ENCODE measurements around the gene HTT.
A peak's percentile ranks its signal among the peaks of the same experiment; 100 is the strongest.
"Not testable (repeated sequence)": the region's sequence is repeated elsewhere in the genome, so short reads cannot be mapped to it uniquely, and the experiment has no call there.

HTT gene

GRCh38 chr4:3047464-3048286 lies 26.8 kb upstream of the HTT start:
- H3K9me3 ChIP-seq (replicated peaks; ENCODE audit: insufficient read depth, low read length), result no peaks in the 10 kb centered on the region
- H3K4me2 ChIP-seq (ENCODE audit: low read depth, low read length), result peak overlapping the region; percentile 40; the same call in 1 of the 2 replicates
- H3K4me3 ChIP-seq (ENCODE audit: low read length), result peak overlapping the region; percentile 18; the same call in 1 of the 2 replicates
- DNase-seq, result peak; percentile 98
- no peaks in the 10 kb centered on the region for H3K36me3 ChIP-seq (replicated peaks; ENCODE audit: insufficient read depth, low read length)
- no peaks in the 10 kb centered on the region for H3K79me2 ChIP-seq (ENCODE audit: low read length)
- peaks cover 18% of the 10 kb centered on the region for H3K4me1 ChIP-seq (ENCODE audit: low read length)
- H3K9ac ChIP-seq (ENCODE audit: low read length), result peak overlapping the region; percentile 7; the same call in 1 of the 2 replicates
- H3K27ac ChIP-seq (ENCODE audit: low read length), result peak overlapping the region; percentile 65; the same call in 1 of the 2 replicates
- H2AFZ ChIP-seq (ENCODE audit: low read length), result no peak overlapping the region
- no peaks in the 10 kb centered on the region for H4K20me1 ChIP-seq (ENCODE audit: insufficient read depth, low read length)
- no peaks in the 10 kb centered on the region for H3K9me2 ChIP-seq (replicated peaks; ENCODE audit: insufficient read depth, low read length)
- H3F3A ChIP-seq (ENCODE audit: insufficient read depth, low read length), result peaks cover 19% of the 10 kb centered on the region
- TF ChIP-seq, protein P1, sequence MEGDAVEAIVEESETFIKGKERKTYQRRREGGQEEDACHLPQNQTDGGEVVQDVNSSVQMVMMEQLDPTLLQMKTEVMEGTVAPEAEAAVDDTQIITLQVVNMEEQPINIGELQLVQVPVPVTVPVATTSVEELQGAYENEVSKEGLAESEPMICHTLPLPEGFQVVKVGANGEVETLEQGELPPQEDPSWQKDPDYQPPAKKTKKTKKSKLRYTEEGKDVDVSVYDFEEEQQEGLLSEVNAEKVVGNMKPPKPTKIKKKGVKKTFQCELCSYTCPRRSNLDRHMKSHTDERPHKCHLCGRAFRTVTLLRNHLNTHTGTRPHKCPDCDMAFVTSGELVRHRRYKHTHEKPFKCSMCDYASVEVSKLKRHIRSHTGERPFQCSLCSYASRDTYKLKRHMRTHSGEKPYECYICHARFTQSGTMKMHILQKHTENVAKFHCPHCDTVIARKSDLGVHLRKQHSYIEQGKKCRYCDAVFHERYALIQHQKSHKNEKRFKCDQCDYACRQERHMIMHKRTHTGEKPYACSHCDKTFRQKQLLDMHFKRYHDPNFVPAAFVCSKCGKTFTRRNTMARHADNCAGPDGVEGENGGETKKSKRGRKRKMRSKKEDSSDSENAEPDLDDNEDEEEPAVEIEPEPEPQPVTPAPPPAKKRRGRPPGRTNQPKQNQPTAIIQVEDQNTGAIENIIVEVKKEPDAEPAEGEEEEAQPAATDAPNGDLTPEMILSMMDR (IDR thresholded peaks at IDR 0.05; ENCODE audit: low read length), result peak; percentile 61
- TF ChIP-seq EZH2 (optimal IDR thresholded peaks at IDR 0.05; ENCODE audit: low read depth, low read length), result no peak
- peaks cover 32% of the 10 kb centered on the region for H3K27me3 ChIP-seq (replicated peaks; ENCODE audit: insufficient read depth, low read length)

- not testable (repeated sequence) for H3K9me2 ChIP-seq (replicated peaks; ENCODE audit: insufficient read depth, low read length); H3K79me2 ChIP-seq (ENCODE audit: low read length); H4K20me1 ChIP-seq (ENCODE audit: insufficient read depth, low read length); H3K27ac ChIP-seq (ENCODE audit: low read length); DNase-seq; H2AFZ ChIP-seq (ENCODE audit: low read length); H3K9me3 ChIP-seq (replicated peaks; ENCODE audit: insufficient read depth, low read length); H3K4me2 ChIP-seq (ENCODE audit: low read depth, low read length); H3K36me3 ChIP-seq (replicated peaks; ENCODE audit: insufficient read depth, low read length); H3K4me3 ChIP-seq (ENCODE audit: low read length); H3K9ac ChIP-seq (ENCODE audit: low read length)
- Histone ChIP-seq H3K27me3 (replicated peaks; ENCODE audit: insufficient read depth, low read length) (peaks cover 43% of the 10 kb centered on the region), H3K4me1 (ENCODE audit: low read length) (peaks cover 12% of the 10 kb centered on the region), H3F3A (ENCODE audit: insufficient read depth, low read length) (peaks cover 13% of the 10 kb centered on the region)
Measured at GRCh38 chr4:3051141-3051897, 23.2 kb upstream of the HTT start.

DNA sequence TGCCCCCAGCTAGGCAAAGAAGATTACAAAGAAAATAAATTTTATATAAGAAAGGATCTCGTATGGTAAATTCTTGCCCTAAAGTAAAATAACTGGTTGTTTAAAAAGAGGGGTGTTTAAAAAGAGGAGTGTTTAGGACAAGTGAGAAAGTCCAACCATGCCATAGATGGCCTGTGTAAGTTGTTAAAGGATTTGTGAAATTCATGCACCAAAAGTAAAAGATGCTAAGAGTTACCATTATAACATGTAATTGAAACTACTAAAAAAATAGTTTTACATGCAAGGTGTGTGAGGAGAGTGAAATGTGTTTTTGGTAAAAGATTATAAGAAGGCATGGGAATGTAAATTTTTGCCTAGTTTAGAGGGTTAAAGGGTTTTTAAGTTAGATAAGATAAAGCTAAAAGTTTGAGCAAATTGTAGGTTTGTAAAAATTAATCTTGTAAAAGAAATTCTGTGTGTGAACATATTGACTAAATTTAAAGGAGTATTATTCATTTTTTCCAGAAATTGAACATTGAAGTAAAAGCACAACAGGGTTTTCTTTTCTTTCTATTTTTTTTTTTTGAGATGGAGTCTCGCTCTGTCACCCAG lies 20.2 kb upstream of the HTT start:
- Histone ChIP-seq H3K27ac (ENCODE audit: low read length) (no peak overlapping the region), H3K4me3 (ENCODE audit: low read length) (no peak overlapping the region), H3K36me3 (replicated peaks; ENCODE audit: insufficient read depth, low read length) (no peaks in the 10 kb centered on the region), H3K27me3 (replicated peaks; ENCODE audit: insufficient read depth, low read length) (peaks cover 47% of the 10 kb centered on the region), H3K4me1 (ENCODE audit: low read length) (no peaks in the 10 kb centered on the region), H3K79me2 (ENCODE audit: low read length) (no peaks in the 10 kb centered on the region), H3K9me2 (replicated peaks; ENCODE audit: insufficient read depth, low read length) (no peaks in the 10 kb centered on the region), H2AFZ (ENCODE audit: low read length) (no peak overlapping the region), H3K9me3 (replicated peaks; ENCODE audit: insufficient read depth, low read length) (no peaks in the 10 kb centered on the region), H3F3A (ENCODE audit: insufficient read depth, low read length) (no peaks in the 10 kb centered on the region), H3K9ac (ENCODE audit: low read length) (no peak overlapping the region), H4K20me1 (ENCODE audit: insufficient read depth, low read length) (no peaks in the 10 kb centered on the region), H3K4me2 (ENCODE audit: low read depth, low read length) (no peak overlapping the region)
- DNase-seq, result no peak
- no peak for TF ChIP-seq EZH2 (optimal IDR thresholded peaks at IDR 0.05; ENCODE audit: low read depth, low read length)

DNA sequence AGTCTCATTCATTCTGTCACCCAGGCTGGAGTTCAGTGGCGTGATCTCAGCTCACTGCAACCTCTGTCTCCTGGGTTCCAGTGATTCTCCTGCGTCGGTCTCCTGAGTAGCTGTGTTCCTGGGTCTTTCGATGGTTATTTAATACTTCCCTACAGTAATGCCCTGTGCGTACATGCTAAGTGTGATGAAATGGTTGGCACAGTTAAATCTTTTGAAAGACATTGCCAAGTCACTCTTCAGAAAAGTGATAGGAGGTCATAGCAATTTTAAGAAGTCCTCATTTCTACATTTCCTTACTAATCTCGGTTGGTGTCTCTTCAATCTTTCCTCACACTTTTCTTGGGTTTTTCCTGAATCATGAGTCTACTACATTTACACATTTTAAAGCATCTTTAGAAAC lies 14.5 kb upstream of the HTT start:
- no peak overlapping the region for H3K4me2 ChIP-seq (ENCODE audit: low read depth, low read length)
- H3K9me2 ChIP-seq (replicated peaks; ENCODE audit: insufficient read depth, low read length), result no peaks in the 10 kb centered on the region
- no peaks in the 10 kb centered on the region for H3K79me2 ChIP-seq (ENCODE audit: low read length)
- H3K4me3 ChIP-seq (ENCODE audit: low read length), result no peak overlapping the region
- no peaks in the 10 kb centered on the region for H3K36me3 ChIP-seq (replicated peaks; ENCODE audit: insufficient read depth, low read length)
- DNase-seq, result no peak
- H3K9me3 ChIP-seq (replicated peaks; ENCODE audit: insufficient read depth, low read length), result no peaks in the 10 kb centered on the region
- no peaks in the 10 kb centered on the region for H3F3A ChIP-seq (ENCODE audit: insufficient read depth, low read length)
- H3K4me1 ChIP-seq (ENCODE audit: low read length), result no peaks in the 10 kb centered on the region
- H3K27ac ChIP-seq (ENCODE audit: low read length), result no peak overlapping the region
- no peak overlapping the region for H2AFZ ChIP-seq (ENCODE audit: low read length)
- no peaks in the 10 kb centered on the region for H4K20me1 ChIP-seq (ENCODE audit: insufficient read depth, low read length)
- no peak for TF ChIP-seq EZH2 (optimal IDR thresholded peaks at IDR 0.05; ENCODE audit: low read depth, low read length)
- TF ChIP-seq, protein P1 (IDR thresholded peaks at IDR 0.05; ENCODE audit: low read length), result no peak
- H3K9ac ChIP-seq (ENCODE audit: low read length), result no peak overlapping the region
- peaks cover 49% of the 10 kb centered on the region for H3K27me3 ChIP-seq (replicated peaks; ENCODE audit: insufficient read depth, low read length)
